Measurements from ENCODE around the gene TMX3.
A peak's percentile ranks its signal among the peaks of the same experiment; 100 is the strongest.

The TMX3 gene

DNA sequence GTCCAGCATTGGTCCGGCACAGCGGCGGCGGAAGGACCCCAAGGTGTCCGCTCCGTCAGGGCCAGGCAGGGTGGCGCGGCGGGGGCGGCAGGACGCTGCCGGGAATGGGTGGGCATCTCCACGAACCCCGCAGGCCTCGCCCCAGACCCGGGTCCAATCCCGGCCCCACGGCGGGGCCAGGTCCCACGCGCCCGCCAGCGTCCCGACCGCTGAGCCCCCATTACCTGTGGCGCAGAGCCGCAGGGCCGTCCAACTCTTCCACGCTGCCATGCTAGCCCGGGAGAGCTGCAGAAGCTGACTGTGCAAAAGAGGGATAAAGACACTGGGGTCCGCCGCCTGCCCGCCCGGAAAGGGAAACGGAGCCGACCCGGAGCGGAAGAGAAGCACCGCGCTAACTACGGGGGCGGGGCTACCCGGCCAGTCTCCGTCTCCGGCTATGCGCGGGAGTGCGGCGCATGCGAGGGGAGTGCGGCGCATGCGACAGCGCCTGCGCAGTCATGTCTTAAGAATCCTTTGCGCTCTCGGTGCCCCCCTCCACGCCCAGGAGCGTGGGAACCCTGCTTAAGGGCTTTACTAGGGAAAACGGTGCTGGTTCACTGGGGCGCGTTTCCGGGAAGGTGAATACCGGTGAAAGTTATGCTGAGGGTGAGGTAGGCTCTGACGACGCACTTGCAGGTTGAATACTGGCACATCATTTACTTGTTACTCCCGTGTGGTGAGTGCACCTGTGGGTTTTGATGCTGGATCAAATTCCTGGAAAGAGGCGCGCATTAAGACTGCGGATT lies at the start of gene TMX3:
TSS of gene TMX3 (minus strand) at position 397 of the 785 bp plus-strand sequence. CDS start at position 270, 127 bp downstream.
- H3K36me3 ChIP-seq (ENCODE audit: insufficient read depth, insufficient read length, low read length) = peaks cover 34% of the 10 kb centered on the region
- H3K9me3 ChIP-seq (ENCODE audit: insufficient read depth, low read length) = no peaks in the 10 kb centered on the region
- peak within 1 kb of the TSS; percentile 92 for H3K9ac ChIP-seq (ENCODE audit: insufficient read length, low read depth)
- TF ChIP-seq ZNF274 (IDR thresholded peaks at IDR 0.05; ENCODE audit: low read depth, low read length) (no peak), YY1 (IDR thresholded peaks at IDR 0.05; ENCODE audit: insufficient read depth, insufficient read length) (no peak), SUZ12 (IDR thresholded peaks at IDR 0.05; ENCODE audit: extremely low read depth, insufficient read depth, insufficient read length) (no peak)
- peak; percentile 81 for DNase-seq (ENCODE audit: low read depth, low spot score)
- peak within 1 kb of the TSS; percentile 56 for H3K4me3 ChIP-seq (ENCODE audit: insufficient read length, low read depth)
- H3K27me3 ChIP-seq (ENCODE audit: insufficient read depth, insufficient read length) = no peaks in the 10 kb centered on the region
- H3K4me1 ChIP-seq (ENCODE audit: insufficient read depth, insufficient read length) = no peaks in the 10 kb centered on the region

DNA sequence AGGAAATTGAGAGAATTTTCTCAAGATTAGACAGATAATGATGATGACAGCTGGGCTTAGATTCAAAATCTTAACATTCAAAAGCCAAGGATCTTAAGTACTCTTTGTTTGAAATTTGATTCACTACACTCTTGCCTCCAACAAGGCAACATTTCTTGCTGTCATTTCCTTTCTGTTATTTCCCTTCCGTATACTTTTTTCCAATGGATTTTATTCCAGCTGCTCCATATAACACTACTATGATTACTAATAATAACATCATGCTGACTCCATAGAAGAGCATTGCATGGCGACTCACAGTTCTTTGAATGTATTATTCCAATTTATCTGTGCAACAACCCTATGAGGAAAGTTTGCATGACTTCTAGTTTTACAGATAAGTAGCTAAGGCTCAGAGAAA lies 49.1 kb upstream of the TMX3 start:
- peaks cover 8% of the 10 kb centered on the region; the same call in 1 of the 2 replicates for H3K9me3 ChIP-seq (ENCODE audit: insufficient read depth, low read length)
- H3K9ac ChIP-seq (ENCODE audit: insufficient read length, low read depth) = no peak overlapping the region
- no peaks in the 10 kb centered on the region for H3K4me1 ChIP-seq (ENCODE audit: insufficient read depth, insufficient read length)
- DNase-seq (ENCODE audit: low read depth, low spot score) = no peak
- H3K4me3 ChIP-seq (ENCODE audit: insufficient read length, low read depth) = no peak overlapping the region
- H3K36me3 ChIP-seq (ENCODE audit: insufficient read depth, insufficient read length, low read length) = no peaks in the 10 kb centered on the region
- no peaks in the 10 kb centered on the region for H3K27me3 ChIP-seq (ENCODE audit: insufficient read depth, insufficient read length)
- TF ChIP-seq ZNF274 (IDR thresholded peaks at IDR 0.05; ENCODE audit: low read depth, low read length) (no peak), YY1 (IDR thresholded peaks at IDR 0.05; ENCODE audit: insufficient read depth, insufficient read length) (no peak), SUZ12 (IDR thresholded peaks at IDR 0.05; ENCODE audit: extremely low read depth, insufficient read depth, insufficient read length) (no peak)

GRCh38 chr18:68763083-68763482 lies 48.2 kb upstream of the TMX3 start:
- H3K4me3 ChIP-seq (ENCODE audit: insufficient read length, low read depth) = no peak overlapping the region

GRCh38 chr18:68759308-68759707 lies 44.4 kb upstream of the TMX3 start:
- no peaks in the 10 kb centered on the region for H3K36me3 ChIP-seq (ENCODE audit: insufficient read depth, insufficient read length, low read length)
- no peak for TF ChIP-seq SUZ12 (IDR thresholded peaks at IDR 0.05; ENCODE audit: extremely low read depth, insufficient read depth, insufficient read length)
- TF ChIP-seq YY1 (IDR thresholded peaks at IDR 0.05; ENCODE audit: insufficient read depth, insufficient read length) = no peak
- no peak for TF ChIP-seq ZNF274 (IDR thresholded peaks at IDR 0.05; ENCODE audit: low read depth, low read length)

More at GRCh38 chr18:68763083-68763482, 48.2 kb upstream of the TMX3 start:
- DNase-seq (ENCODE audit: low read depth, low spot score) = no peak
- Histone ChIP-seq H3K9me3 (ENCODE audit: insufficient read depth, low read length) (peaks cover 9% of the 10 kb centered on the region; the same call in 1 of the 2 replicates), H3K4me1 (ENCODE audit: insufficient read depth, insufficient read length) (no peaks in the 10 kb centered on the region), H3K9ac (ENCODE audit: insufficient read length, low read depth) (no peak overlapping the region), H3K27me3 (ENCODE audit: insufficient read depth, insufficient read length) (no peaks in the 10 kb centered on the region), H3K36me3 (ENCODE audit: insufficient read depth, insufficient read length, low read length) (no peaks in the 10 kb centered on the region)
- TF ChIP-seq YY1 (IDR thresholded peaks at IDR 0.05; ENCODE audit: insufficient read depth, insufficient read length) = no peak
- no peak for TF ChIP-seq ZNF274 (IDR thresholded peaks at IDR 0.05; ENCODE audit: low read depth, low read length)
- no peak for TF ChIP-seq SUZ12 (IDR thresholded peaks at IDR 0.05; ENCODE audit: extremely low read depth, insufficient read depth, insufficient read length)

GRCh38 chr18:68757126-68757525 lies 42.2 kb upstream of the TMX3 start:
- no peaks in the 10 kb centered on the region for H3K27me3 ChIP-seq (ENCODE audit: insufficient read depth, insufficient read length)
- no peaks in the 10 kb centered on the region for H3K4me1 ChIP-seq (ENCODE audit: insufficient read depth, insufficient read length)
- H3K36me3 ChIP-seq (ENCODE audit: insufficient read depth, insufficient read length, low read length) = no peaks in the 10 kb centered on the region
- DNase-seq (ENCODE audit: low read depth, low spot score) = no peak
- H3K9me3 ChIP-seq (ENCODE audit: insufficient read depth, low read length) = peaks cover 9% of the 10 kb centered on the region; the same call in 1 of the 2 replicates
- TF ChIP-seq YY1 (IDR thresholded peaks at IDR 0.05; ENCODE audit: insufficient read depth, insufficient read length) (no peak), ZNF274 (IDR thresholded peaks at IDR 0.05; ENCODE audit: low read depth, low read length) (no peak), SUZ12 (IDR thresholded peaks at IDR 0.05; ENCODE audit: extremely low read depth, insufficient read depth, insufficient read length) (no peak)
- no peak overlapping the region for H3K4me3 ChIP-seq (ENCODE audit: insufficient read length, low read depth)
- H3K9ac ChIP-seq (ENCODE audit: insufficient read length, low read depth) = no peak overlapping the region

More at GRCh38 chr18:68759308-68759707, 44.4 kb upstream of the TMX3 start:
- no peaks in the 10 kb centered on the region for H3K4me1 ChIP-seq (ENCODE audit: insufficient read depth, insufficient read length)
- peaks cover 9% of the 10 kb centered on the region; the same call in 1 of the 2 replicates for H3K9me3 ChIP-seq (ENCODE audit: insufficient read depth, low read length)
- no peak overlapping the region for H3K9ac ChIP-seq (ENCODE audit: insufficient read length, low read depth)
- DNase-seq (ENCODE audit: low read depth, low spot score) = no peak
- no peak overlapping the region for H3K4me3 ChIP-seq (ENCODE audit: insufficient read length, low read depth)
- no peaks in the 10 kb centered on the region for H3K27me3 ChIP-seq (ENCODE audit: insufficient read depth, insufficient read length)

DNA sequence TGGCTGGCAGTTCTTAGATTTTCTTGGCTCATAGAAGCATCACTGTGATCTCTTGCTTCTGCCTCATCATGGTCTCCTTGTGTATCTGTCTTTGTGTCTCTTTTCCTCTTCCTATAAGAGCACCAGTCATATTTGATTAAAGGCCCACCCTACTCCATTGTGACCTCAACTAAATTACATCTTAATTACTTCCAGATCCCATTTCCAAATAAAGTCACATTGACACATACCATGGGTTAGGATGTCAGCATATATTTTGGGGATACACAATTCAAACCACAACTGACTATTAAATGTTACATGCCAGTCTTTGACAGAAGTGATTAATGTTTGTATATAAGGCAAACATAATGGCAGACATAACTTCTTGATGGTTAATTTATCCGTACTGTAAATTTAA lies 27.3 kb upstream of the TMX3 start:
- Histone ChIP-seq H3K27me3 (ENCODE audit: insufficient read depth, insufficient read length) (no peaks in the 10 kb centered on the region), H3K4me3 (ENCODE audit: insufficient read length, low read depth) (no peak overlapping the region), H3K9ac (ENCODE audit: insufficient read length, low read depth) (no peak overlapping the region), H3K36me3 (ENCODE audit: insufficient read depth, insufficient read length, low read length) (no peaks in the 10 kb centered on the region), H3K4me1 (ENCODE audit: insufficient read depth, insufficient read length) (no peaks in the 10 kb centered on the region), H3K9me3 (ENCODE audit: insufficient read depth, low read length) (no peaks in the 10 kb centered on the region)
- DNase-seq (ENCODE audit: low read depth, low spot score) = no peak
- TF ChIP-seq ZNF274 (IDR thresholded peaks at IDR 0.05; ENCODE audit: low read depth, low read length) (no peak), SUZ12 (IDR thresholded peaks at IDR 0.05; ENCODE audit: extremely low read depth, insufficient read depth, insufficient read length) (no peak), YY1 (IDR thresholded peaks at IDR 0.05; ENCODE audit: insufficient read depth, insufficient read length) (no peak)

GRCh38 chr18:68740966-68741365 lies 26.1 kb upstream of the TMX3 start:
- Histone ChIP-seq H3K4me3 (ENCODE audit: insufficient read length, low read depth) (no peak overlapping the region), H3K9ac (ENCODE audit: insufficient read length, low read depth) (no peak overlapping the region), H3K36me3 (ENCODE audit: insufficient read depth, insufficient read length, low read length) (no peaks in the 10 kb centered on the region), H3K27me3 (ENCODE audit: insufficient read depth, insufficient read length) (no peaks in the 10 kb centered on the region), H3K9me3 (ENCODE audit: insufficient read depth, low read length) (no peaks in the 10 kb centered on the region), H3K4me1 (ENCODE audit: insufficient read depth, insufficient read length) (no peaks in the 10 kb centered on the region)
- no peak for DNase-seq (ENCODE audit: low read depth, low spot score)
- TF ChIP-seq SUZ12 (IDR thresholded peaks at IDR 0.05; ENCODE audit: extremely low read depth, insufficient read depth, insufficient read length) (no peak), YY1 (IDR thresholded peaks at IDR 0.05; ENCODE audit: insufficient read depth, insufficient read length) (no peak), ZNF274 (IDR thresholded peaks at IDR 0.05; ENCODE audit: low read depth, low read length) (no peak)
